Measurements from ENCODE around the gene RNASEH2C. TPM values are rescaled to one million over a fixed set of nuclear protein-coding genes. Genes with fewer than 3 reads are reported as not detected.
"Not testable (repeated sequence)": the region's sequence is repeated elsewhere in the genome, so short reads cannot be mapped to it uniquely, and the experiment has no call there.

The RNASEH2C gene
- total RNA-seq, 1 experiment from 2014 or later, result 45.0 TPM

- DNase-seq (ENCODE audit: low read depth), result not testable (repeated sequence)
These were observed 28.8 kb downstream of the RNASEH2C start for GRCh38 chr11:65691847-65692246.

GRCh38 chr11:65685981-65686380 lies 34.6 kb downstream of the RNASEH2C start:
- DNase-seq (ENCODE audit: low read depth), result no peak

- not testable (repeated sequence) for DNase-seq (ENCODE audit: low read depth)
These were observed 37.1 kb downstream of the RNASEH2C start for GRCh38 chr11:65683480-65683879.

GRCh38 chr11:65680192-65680743 lies 40.3 kb downstream of the RNASEH2C start:
- no peak for DNase-seq (ENCODE audit: low read depth)

- no peak for DNase-seq (ENCODE audit: low read depth)
These were observed 47.6 kb downstream of the RNASEH2C start for GRCh38 chr11:65672982-65673381.

- no peak for DNase-seq (ENCODE audit: low read depth)
These were observed 48.3 kb downstream of the RNASEH2C start for GRCh38 chr11:65672180-65672860.

Other genes starting within 250 kb of the RNASEH2C start
- 370 and 608 TPM in 2 replicates for gene MALAT1, start 221.8 kb downstream of the RNASEH2C start, total RNA-seq (2014; rRNA removed; shearing (Covaris generic))
- gene SCYL1, start 195.7 kb downstream of the RNASEH2C start, total RNA-seq (2014; rRNA removed; shearing (Covaris generic)), result 59.7 and 96.5 TPM in 2 replicates
- 15.1 and 27.3 TPM in 2 replicates for gene LTBP3, start 162.4 kb downstream of the RNASEH2C start, total RNA-seq (2014; rRNA removed; shearing (Covaris generic))
- gene ZNRD2, start 150.3 kb downstream of the RNASEH2C start, total RNA-seq (2014; rRNA removed; shearing (Covaris generic)), result 106 and 116 TPM in 2 replicates
- 35.4 and 40.0 TPM in 2 replicates for gene FAM89B, start 148.3 kb downstream of the RNASEH2C start, total RNA-seq (2014; rRNA removed; shearing (Covaris generic))
- gene EHBP1L1, start 144.7 kb downstream of the RNASEH2C start, total RNA-seq (2014; rRNA removed; shearing (Covaris generic)), result 2.0 and 9.3 TPM in 2 replicates
- 0.52 TPM in 1 of 2 replicates, not detected in the other for gene KCNK7, start 125.0 kb downstream of the RNASEH2C start, total RNA-seq (2014; rRNA removed; shearing (Covaris generic))
- 16.0 and 27.1 TPM in 2 replicates for gene MAP3K11, start 106.6 kb downstream of the RNASEH2C start, total RNA-seq (2014; rRNA removed; shearing (Covaris generic))
- gene PCNX3, start 105.0 kb downstream of the RNASEH2C start, total RNA-seq (2014; rRNA removed; shearing (Covaris generic)), result 16.5 and 26.0 TPM in 2 replicates
- gene SIPA1, start 82.7 kb downstream of the RNASEH2C start, total RNA-seq (2014; rRNA removed; shearing (Covaris generic)), result 8.7 and 22.7 TPM in 2 replicates
- gene RELA, start 57.9 kb downstream of the RNASEH2C start, total RNA-seq (2014; rRNA removed; shearing (Covaris generic)), result 37.2 and 49.1 TPM in 2 replicates
- 21.6 and 37.8 TPM in 2 replicates for gene KAT5, start 8.5 kb downstream of the RNASEH2C start, total RNA-seq (2014; rRNA removed; shearing (Covaris generic))
- gene AP5B1, start 60.2 kb upstream of the RNASEH2C start, total RNA-seq (2014; rRNA removed; shearing (Covaris generic)), result 5.9 and 13.0 TPM in 2 replicates
- not detected in 2 replicates for gene OVOL1, start 66.3 kb upstream of the RNASEH2C start, total RNA-seq (2014; rRNA removed; shearing (Covaris generic))
- 0.12 TPM in 1 of 2 replicates, not detected in the other for gene SNX32, start 113.2 kb upstream of the RNASEH2C start, total RNA-seq (2014; rRNA removed; shearing (Covaris generic))
- 1,801 and 2,276 TPM in 2 replicates for gene CFL1, start 137.4 kb upstream of the RNASEH2C start, total RNA-seq (2014; rRNA removed; shearing (Covaris generic))
- 22.7 and 42.4 TPM in 2 replicates for gene MUS81, start 139.6 kb upstream of the RNASEH2C start, total RNA-seq (2014; rRNA removed; shearing (Covaris generic))
- gene EFEMP2, start 152.0 kb upstream of the RNASEH2C start, total RNA-seq (2014; rRNA removed; shearing (Covaris generic)), result 14.4 and 25.3 TPM in 2 replicates
- gene CTSW, start 159.0 kb upstream of the RNASEH2C start, total RNA-seq (2014; rRNA removed; shearing (Covaris generic)), result 0.49 and 1.5 TPM in 2 replicates
- 149 and 165 TPM in 2 replicates for gene FIBP, start 167.7 kb upstream of the RNASEH2C start, total RNA-seq (2014; rRNA removed; shearing (Covaris generic))
- 57.1 and 95.3 TPM in 2 replicates for gene CCDC85B, start 169.9 kb upstream of the RNASEH2C start, total RNA-seq (2014; rRNA removed; shearing (Covaris generic))
- 253 and 286 TPM in 2 replicates for gene FOSL1, start 179.6 kb upstream of the RNASEH2C start, total RNA-seq (2014; rRNA removed; shearing (Covaris generic))
- gene C11orf68, start 198.3 kb upstream of the RNASEH2C start, total RNA-seq (2014; rRNA removed; shearing (Covaris generic)), result 39.1 and 47.9 TPM in 2 replicates
- gene DRAP1, start 198.6 kb upstream of the RNASEH2C start, total RNA-seq (2014; rRNA removed; shearing (Covaris generic)), result 456 and 489 TPM in 2 replicates
- not detected in 2 replicates for gene TSGA10IP, start 224.7 kb upstream of the RNASEH2C start, total RNA-seq (2014; rRNA removed; shearing (Covaris generic))
- 60.3 and 102 TPM in 2 replicates for gene SART1, start 240.9 kb upstream of the RNASEH2C start, total RNA-seq (2014; rRNA removed; shearing (Covaris generic))

All from M059J (cell line).